SK-N-SH (cell line): Measurements from ENCODE around the gene NOS1. TPM values are rescaled to one million over a fixed set of nuclear protein-coding genes. Genes with fewer than 3 reads are reported as not detected.
"Not testable (repeated sequence)": the region's sequence is repeated elsewhere in the genome, so short reads cannot be mapped to it uniquely, and the experiment has no call there.

Experiments
- CTCF ChIA-PET: fragments of 300-600, 350-600 bp; formaldehyde crosslinking; extraction: SDS; loops from one replicate; lab custom pipeline; 2021; lab: Yijun Ruan, JAX
- POLR2A ChIA-PET: fragments of 350-600 bp; sonication (Branson Sonifier 250); formaldehyde crosslinking; extraction: SDS; loops from one replicate; lab custom pipeline; 2020; ENCODE audit warnings: antibody characterized with exemption, inconsistent platforms; lab: Yijun Ruan, JAX
- DNase-seq: peaks from one replicate; pipeline ENCODE4 v3.0.0; 2012
- H2AFZ ChIP-seq: fragments of 200-600 bp; sonication (generic); 2 replicates; pipeline ENCODE4 v1.8.1; 2016; ENCODE audit warnings: antibody characterized with exemption, mild to moderate bottlenecking, low read depth
- H3F3A ChIP-seq: fragments of 200-600 bp; sonication (generic); replicated peaks from 2 replicates; pipeline ENCODE3; 2016; ENCODE audit warnings: antibody characterized with exemption, mild to moderate bottlenecking; ENCODE audit not compliant: insufficient read depth
- H3K27ac ChIP-seq, 2 experiments: fragments of 200-500 bp in 1 of 2; fragments of 200-600 bp in 1 of 2; sonication (Bioruptor generic) in 1 of 2; sonication (generic), shearing (Covaris generic) in 1 of 2; 2 replicates each; pipeline versions ENCODE4 v1.5.1 to v1.6.1; 2014 to 2016; ENCODE audit warnings: low read depth in 2 of 2, inconsistent platforms in 1 of 2, low read length in 1 of 2, mild to moderate bottlenecking in 1 of 2, mixed read lengths in 1 of 2
- H3K27me3 ChIP-seq: fragments of 200-600 bp; sonication (generic), shearing (Covaris generic); 2 replicates; pipeline ENCODE4 v1.6.1; 2016; ENCODE audit warnings: mixed run types; ENCODE audit not compliant: insufficient read depth
- H3K36me3 ChIP-seq, 2 experiments: fragments of 200-500 bp in 1 of 2; fragments of 200-600 bp in 1 of 2; sonication (Bioruptor generic) in 1 of 2; sonication (generic) in 1 of 2; replicated peaks in 1 of 2; 2 replicates each; pipeline versions ENCODE3 to v1.5.1; 2014 to 2016; ENCODE audit warnings: low read length in 1 of 2, mild to moderate bottlenecking in 1 of 2; ENCODE audit not compliant: insufficient read depth in 2 of 2, control insufficient read depth in 1 of 2
- H3K4me1 ChIP-seq, 2 experiments: fragments of 200-500 bp in 1 of 2; fragments of 200-600 bp in 1 of 2; sonication (Bioruptor generic) in 1 of 2; sonication (generic), shearing (Covaris generic) in 1 of 2; 2 replicates each; pipeline versions ENCODE4 v1.5.1 to v1.6.1; 2014 to 2016; ENCODE audit warnings: low read depth in 1 of 2, low read length in 1 of 2, mixed run types in 1 of 2; ENCODE audit not compliant: insufficient read depth in 2 of 2, control insufficient read depth in 1 of 2
- H3K4me2 ChIP-seq: fragments of 200-600 bp; sonication (generic), shearing (Covaris generic); 2 replicates; pipeline ENCODE4 v1.6.1; 2017; ENCODE audit warnings: mixed run types
- H3K4me3 ChIP-seq, 2 experiments: fragments of 200-500 bp in 1 of 2; fragments of 200-600 bp in 1 of 2; sonication (Bioruptor generic) in 1 of 2; sonication (generic), shearing (Covaris generic) in 1 of 2; 2 replicates each; pipeline versions ENCODE4 v1.5.1 to v1.8.1; 2014 to 2016; ENCODE audit warnings: low read depth in 2 of 2, inconsistent platforms in 1 of 2, low read length in 1 of 2, mild to moderate bottlenecking in 1 of 2, mixed read lengths in 1 of 2, moderate library complexity in 1 of 2
- H3K79me2 ChIP-seq: fragments of 200-600 bp; sonication (generic); 2 replicates; pipeline ENCODE4 v1.8.1; 2017; ENCODE audit warnings: mild to moderate bottlenecking; ENCODE audit not compliant: insufficient read depth
- H3K9ac ChIP-seq: fragments of 200-600 bp; sonication (generic); 2 replicates; pipeline ENCODE4 v1.6.1; 2017; ENCODE audit warnings: mixed run types
- H3K9me2 ChIP-seq: fragments of 200-600 bp; sonication (generic); 2 replicates; pipeline ENCODE4 v1.6.1; 2017; ENCODE audit warnings: mixed run types
- H3K9me3 ChIP-seq: fragments of 200-600 bp; sonication (generic); 2 replicates; pipeline ENCODE4 v1.6.1; 2017; ENCODE audit warnings: mixed run types, mild to moderate bottlenecking, moderate library complexity
- H4K20me1 ChIP-seq: fragments of 200-600 bp; sonication (generic); 2 replicates; pipeline ENCODE4 v1.6.1; 2017; ENCODE audit warnings: mild to moderate bottlenecking, mixed run types; ENCODE audit not compliant: insufficient read depth
- FOXM1 ChIP-seq: IDR thresholded peaks from 2 replicates; pipeline ENCODE4 v1.4.0; 2012; ENCODE audit warnings: low read depth, mild to moderate bottlenecking
- GABPA ChIP-seq: IDR thresholded peaks from 2 replicates; pipeline ENCODE4 v1.4.0; 2012; ENCODE audit warnings: low read depth, mild to moderate bottlenecking
- IRF3 ChIP-seq: fragments of 150-350 bp; IDR thresholded peaks from 2 replicates; pipeline ENCODE4 v1.6.1; 2016; ENCODE audit warnings: mild to moderate bottlenecking, low read depth, low read length
- RAD21 ChIP-seq: IDR thresholded peaks from 2 replicates; pipeline ENCODE4 v1.6.1; 2012; ENCODE audit warnings: mild to moderate bottlenecking, low read length
- RCOR1 ChIP-seq: fragments of 150-350 bp; IDR thresholded peaks from 2 replicates; pipeline ENCODE4 v1.6.1; 2017; ENCODE audit warnings: antibody characterized with exemption, low read length
- USF1 ChIP-seq: IDR thresholded peaks from 2 replicates; pipeline ENCODE4 v1.4.0; 2012; ENCODE audit warnings: low read depth, borderline replicate concordance
- USF2 ChIP-seq: fragments of 150-350 bp; IDR thresholded peaks from 2 replicates; pipeline ENCODE4 v1.6.1; 2017; ENCODE audit warnings: antibody characterized with exemption, low read length, low read depth, borderline replicate concordance
- YY1 ChIP-seq: IDR thresholded peaks from 2 replicates; pipeline ENCODE4 v1.4.0; 2012; ENCODE audit warnings: low read depth, mild to moderate bottlenecking
- ZBTB33 ChIP-seq: IDR thresholded peaks from 2 replicates; pipeline ENCODE4 v1.4.0; 2012; ENCODE audit warnings: low read depth, borderline replicate concordance
- WGBS: methylation state at CpG from one replicate; pipeline ENCODE4 v1.1.6; 2017; ENCODE audit warnings: low lambda C conversion rate; 5-methylcytosine and 5-hydroxymethylcytosine counted together
- polyA plus RNA-seq, 3 experiments: library from polyadenylated mRNA; depleted of rRNA; stranded (reverse); fragments of >200 nt; gene quantifications; 2 replicates each; pipeline ENCODE4 v1.2.3, GENCODE V29; 2012

The NOS1 gene
- polyA plus RNA-seq, 1 of the 3 experiments (the other 2 are of a cell fraction): 0.02 TPM

DNA sequence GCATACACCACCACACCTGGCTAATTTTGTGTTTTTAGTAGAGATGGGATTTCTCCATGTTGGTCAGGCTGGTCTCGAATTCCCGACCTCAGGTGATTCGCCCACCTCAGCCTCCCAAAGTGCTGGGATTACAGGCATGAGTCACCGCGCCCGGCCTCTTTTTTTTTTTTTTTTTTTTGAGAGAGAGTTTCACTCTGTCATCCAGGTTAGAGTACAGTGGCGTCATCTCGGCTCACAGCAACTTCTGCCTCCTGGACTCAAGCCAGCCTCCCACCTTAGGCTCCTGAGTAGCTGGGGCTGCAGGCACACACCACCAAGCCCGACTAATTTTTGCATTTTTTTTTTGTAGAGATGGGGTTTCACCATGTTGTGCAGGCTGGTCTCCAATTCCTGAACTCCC is 166.4 kb downstream of the NOS1 start:
- CTCF ChIA-PET: interaction anchor here (0.6 to 3.4 kb wide), 3 partner anchors 18 to 655 kb away, joined by 3 to 10 read pairs (median 7); no protein-coding TSS in a partner anchor
- H3K9me3 ChIP-seq, DNase-seq, H3K27ac ChIP-seq, H3K4me1 ChIP-seq, H3K79me2 ChIP-seq, H3K9ac ChIP-seq, H3K4me3 ChIP-seq, H3K36me3 ChIP-seq, H3K9me2 ChIP-seq, POLR2A ChIA-PET, H3K4me2 ChIP-seq, H3K27me3 ChIP-seq, H3F3A ChIP-seq, H4K20me1 ChIP-seq, H2AFZ ChIP-seq: not testable (repeated sequence)
- WGBS: 71% methylated on average over 9 of the region's 9 CpGs

- H3K9ac ChIP-seq: no peak overlapping the region
- H3K79me2 ChIP-seq: peaks cover 10% of the 10 kb centered on the region
- H3K4me1 ChIP-seq: peaks cover under 1 to 6% of the 10 kb centered on the region in 2 experiments; a peak in 3 of 4 replicates
- no peaks in the 10 kb centered on the region for H4K20me1 ChIP-seq
- no peaks in the 10 kb centered on the region for H3K9me2 ChIP-seq
- no peak overlapping the region for H3K27ac ChIP-seq
- POLR2A ChIA-PET: no interaction called here
- peaks cover 2% of the 10 kb centered on the region for H3F3A ChIP-seq
- no peak overlapping the region for H2AFZ ChIP-seq
- CTCF ChIA-PET: no interaction called here
- TF ChIP-seq RCOR1: no peak
- TF ChIP-seq FOXM1: no peak
- no peak for TF ChIP-seq GABPA
- TF ChIP-seq IRF3: no peak
- H3K36me3 ChIP-seq: no peaks in the 10 kb centered on the region
- H3K9me3 ChIP-seq: no peaks in the 10 kb centered on the region
- WGBS: 59% methylated on average over 3 of the region's 3 CpGs
- no peaks in the 10 kb centered on the region for H3K27me3 ChIP-seq
- H3K4me3 ChIP-seq: no peak overlapping the region
- no peak for DNase-seq
- H3K4me2 ChIP-seq: no peak overlapping the region
Observed at GRCh38 chr12:117193903-117194302, 167.5 kb downstream of the NOS1 start.

- H4K20me1 ChIP-seq, DNase-seq, H3K36me3 ChIP-seq, H3K4me3 ChIP-seq, H3K27ac ChIP-seq, H3K4me2 ChIP-seq, H3K27me3 ChIP-seq, H3K9ac ChIP-seq, H3K9me2 ChIP-seq, H3K4me1 ChIP-seq, H3F3A ChIP-seq, H3K9me3 ChIP-seq, H2AFZ ChIP-seq, POLR2A ChIA-PET: not testable (repeated sequence)
- H3K79me2 ChIP-seq: peaks cover 23% of the 10 kb centered on the region
- CTCF ChIA-PET: interaction anchor here (1.2 kb wide), 1 partner anchor 8 kb away, joined by 3 read pairs; no protein-coding TSS in a partner anchor
- 74% methylated on average over 9 of the region's 9 CpGs for WGBS
Observed at GRCh38 chr12:117192581-117192980, 168.8 kb downstream of the NOS1 start.

GRCh38 chr12:117192057-117192456 is 169.4 kb downstream of the NOS1 start:
- no peak overlapping the region for H2AFZ ChIP-seq
- H3K79me2 ChIP-seq: peaks cover 28% of the 10 kb centered on the region
- H3K9ac ChIP-seq: no peak overlapping the region
- no peak for DNase-seq
- H3K4me1 ChIP-seq: peaks cover 4 to 10% of the 10 kb centered on the region in 2 experiments; a peak in 3 of 4 replicates
- POLR2A ChIA-PET: no interaction called here
- H3K27me3 ChIP-seq: no peaks in the 10 kb centered on the region
- WGBS: 87% methylated on average over 2 of the region's 2 CpGs
- CTCF ChIA-PET: interaction anchor here (1.2 kb wide), 2 partner anchors 8 to 16 kb away, joined by 3 read pairs; no protein-coding TSS in a partner anchor
- H3K9me3 ChIP-seq: no peaks in the 10 kb centered on the region
- H3F3A ChIP-seq: peaks cover 4% of the 10 kb centered on the region
- H3K4me2 ChIP-seq: no peak overlapping the region
- H3K36me3 ChIP-seq: peaks cover 5 to 8% of the 10 kb centered on the region in 2 experiments
- no peaks in the 10 kb centered on the region for H4K20me1 ChIP-seq
- H3K27ac ChIP-seq: no peak overlapping the region
- no peaks in the 10 kb centered on the region for H3K9me2 ChIP-seq
- no peak overlapping the region for H3K4me3 ChIP-seq
- TF ChIP-seq ZBTB33 (no peak), RAD21 (no peak), IRF3 (no peak), USF2 (no peak), USF1 (no peak), YY1 (no peak)
